Stomach (tissue), 4 donors: Measurements from ENCODE around the gene DLG2.

Experiments used
- CTCF ChIP-seq, 7 experiments: fragments of 450-650 bp in 4 of 7; fragments of 200-600 bp in 3 of 7; sonication (generic) in 3 of 7; IDR thresholded peaks; one replicate each; pipeline ENCODE4 v1.5.1; 2016 to 2019; ENCODE audit warnings: antibody characterized with exemption in 7 of 7, control low read depth in 2 of 7, mild to moderate bottlenecking in 1 of 7
- EP300 ChIP-seq: sonication (generic); formaldehyde crosslinking; IDR thresholded peaks from one replicate; pipeline ENCODE4 v1.6.1; 2017; ENCODE audit warnings: antibody characterized with exemption
- POLR2A ChIP-seq, 4 donors: fragments of 450-650 bp; IDR thresholded peaks; one replicate each; pipeline ENCODE4 v1.6.1; 2016; ENCODE audit warnings: antibody characterized with exemption in 4 of 4, control low read depth in 2 of 4, mild to moderate bottlenecking in 1 of 4, moderate library complexity in 1 of 4
- POLR2AphosphoS5 ChIP-seq, 3 donors: sonication (generic); formaldehyde crosslinking; IDR thresholded peaks; one replicate each; pipeline ENCODE4 v1.6.1; 2016; ENCODE audit warnings: antibody characterized with exemption in 3 of 3

GRCh38 chr11:83662494-83662893 lies 1964.7 kb downstream of the DLG2 start:
- TF ChIP-seq CTCF (IDR thresholded peaks at IDR 0.05) (no peak), POLR2A (IDR thresholded peaks at IDR 0.05) (no peak), POLR2AphosphoS5 (IDR thresholded peaks at IDR 0.05) (no peak), EP300 (no peak)
